Panc1 (cell line): ENCODE measurements around the gene CD300E. TPM values are rescaled to one million over a fixed set of nuclear protein-coding genes. Genes with fewer than 3 reads are reported as not detected.

Experiments used
- ATAC-seq: fragments of 200-7000 bp; cut with Tn5 transposase; 2 replicates; pipeline ENCODE4 v1.9.1; 2020; ENCODE audit warnings: mild to moderate bottlenecking, moderate library complexity
- BruUV-seq: library from RNA; stranded (reverse); fragments of 400-500 nt; replicated peaks from 2 replicates; lab custom pipeline; 2021; lab: Mats Ljungman, UMichigan
- CTCF ChIA-PET: fragments of 300-600 bp; sonication (Branson Sonifier 250); formaldehyde crosslinking; loops from one replicate; lab custom pipeline; 2022; ENCODE audit warnings: antibody characterized with exemption; lab: Charles Lee
- POLR2A ChIA-PET: fragments of 300-600 bp; sonication (Branson Sonifier 250); formaldehyde crosslinking; loops from one replicate; lab custom pipeline; 2022; ENCODE audit warnings: antibody characterized with exemption; lab: Charles Lee
- DNase-seq: peaks from one replicate; pipeline ENCODE4 v3.0.0-alpha.2; 2010; ENCODE audit warnings: low read depth, low spot score
- H3K27ac ChIP-seq: 2 replicates; pipeline ENCODE4 v1.5.1; 2011; ENCODE audit warnings: mild to moderate bottlenecking, low read length, inconsistent platforms
- H3K27me3 ChIP-seq: fragments of 200-500 bp; sonication (Bioruptor generic); 2 replicates; pipeline ENCODE4 v1.6.0; 2014; ENCODE audit warnings: low read length, inconsistent platforms; ENCODE audit not compliant: control insufficient read depth, insufficient read depth
- H3K36me3 ChIP-seq: fragments of 200-500 bp; sonication (Bioruptor generic); 2 replicates; pipeline ENCODE4 v1.5.1; 2014; ENCODE audit warnings: inconsistent platforms, mild to moderate bottlenecking, low read length, moderate library complexity; ENCODE audit not compliant: control insufficient read depth, insufficient read depth
- H3K4me1 ChIP-seq: 2 replicates; pipeline ENCODE4 v1.5.1; 2011; ENCODE audit warnings: inconsistent platforms, mild to moderate bottlenecking, low read length, moderate library complexity; ENCODE audit not compliant: control insufficient read depth, insufficient read depth
- H3K4me3 ChIP-seq, 2 experiments: 2 replicates each; pipeline ENCODE4 v1.5.1; 2011 to 2012; ENCODE audit warnings: low read depth in 2 of 2, low read length in 2 of 2, mild to moderate bottlenecking in 2 of 2, inconsistent platforms in 1 of 2, moderate library complexity in 1 of 2
- H3K9me3 ChIP-seq: fragments of 200-500 bp; sonication (Bioruptor generic); 2 replicates; pipeline ENCODE4 v1.5.1; 2014; ENCODE audit warnings: low read depth, mild to moderate bottlenecking, inconsistent platforms, low read length, moderate library complexity; ENCODE audit not compliant: control insufficient read depth, insufficient read depth
- POLR2AphosphoS5 ChIP-seq: IDR thresholded peaks from 2 replicates; pipeline ENCODE4 v1.6.1; 2012; ENCODE audit warnings: mild to moderate bottlenecking, low read depth, low read length, moderate library complexity
- SIN3A ChIP-seq: IDR thresholded peaks from 2 replicates; pipeline ENCODE4 v1.6.1; 2012; ENCODE audit warnings: low read depth, mild to moderate bottlenecking, low read length, moderate library complexity, borderline replicate concordance; ENCODE audit not compliant: insufficient read depth
- TCF7L2 ChIP-seq: IDR thresholded peaks from 2 replicates; pipeline ENCODE4 v1.6.1; 2011; ENCODE audit warnings: mild to moderate bottlenecking, low read depth, low read length, inconsistent platforms
- in situ Hi-C: cut with HindIII; loops from 2 replicates; pipeline ENCODE4 v1.10.0; 2016; ENCODE audit warnings: low sequenced_read_pairs, low pct_unique_long_range_greater_than_20kb
- intact Hi-C: fragments of 100-400 bp; cut with micrococcal nuclease; formaldehyde crosslinking; loops from one replicate; pipeline ENCODE4 v1.10.0; 2022; ENCODE audit not compliant: unreplicated experiment
- total RNA-seq: library from RNA; stranded (reverse); gene quantifications from one replicate; pipeline ENCODE4 v1.2.1, GENCODE V29; 2021; ENCODE audit not compliant: unreplicated experiment
- TF ChIP-seq, protein P1 (sequence below): fragments of 450-650 bp; IDR thresholded peaks from 2 replicates; pipeline ENCODE4 v1.5.1; 2017; ENCODE audit warnings: mild to moderate bottlenecking
- TF ChIP-seq, protein P2 (sequence below), 2 experiments: IDR thresholded peaks; 2 replicates each; pipeline ENCODE4 v1.6.1; 2011 to 2012; ENCODE audit warnings: low read depth in 2 of 2, control low read depth in 1 of 2, low read length in 1 of 2, mild to moderate bottlenecking in 1 of 2, moderate library complexity in 1 of 2; ENCODE audit not compliant: insufficient read depth in 1 of 2

The CD300E gene
- total RNA-seq, 1 experiment from 2014 or later = not detected

DNA sequence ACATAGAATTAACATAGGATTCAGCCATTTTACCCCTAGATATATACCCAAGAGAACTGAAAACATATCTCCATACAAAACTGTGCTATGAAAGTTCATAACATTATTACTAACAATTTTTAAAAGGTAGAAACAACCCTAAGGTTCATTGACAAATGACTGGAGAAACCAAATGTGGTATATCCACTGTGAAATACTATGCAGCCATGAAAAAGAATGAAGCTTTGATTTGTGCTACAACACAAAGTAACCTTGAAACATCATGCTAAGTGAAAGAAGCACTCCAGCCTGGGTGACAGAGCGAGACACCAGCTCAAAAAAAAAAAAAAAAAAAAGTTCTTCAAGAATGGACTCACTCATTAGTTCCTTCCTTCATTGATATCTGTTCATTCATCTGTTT is 32.0 kb downstream of the CD300E start:
- ChIA-PET CTCF (interaction anchor here (0.6 kb wide), 1 partner anchor 37 kb away, joined by 8 read pairs; no protein-coding TSS in a partner anchor), POLR2A (no interaction called here)
- Histone ChIP-seq H3K4me1 (no peaks in the 10 kb centered on the region), H3K27me3 (peaks cover 8% of the 10 kb centered on the region; the same call in 1 of the 2 replicates), H3K9me3 (no peaks in the 10 kb centered on the region), H3K4me3 (no peak overlapping the region), H3K36me3 (no peaks in the 10 kb centered on the region), H3K27ac (no peak overlapping the region)
- ATAC-seq = no peak
- DNase-seq = no peak
- intact Hi-C loops (no loop called here), in situ Hi-C loops (no loop called here)
- BruUV-seq = no TSS peak
- TF ChIP-seq SIN3A = no peak
- TF ChIP-seq, protein P1, sequence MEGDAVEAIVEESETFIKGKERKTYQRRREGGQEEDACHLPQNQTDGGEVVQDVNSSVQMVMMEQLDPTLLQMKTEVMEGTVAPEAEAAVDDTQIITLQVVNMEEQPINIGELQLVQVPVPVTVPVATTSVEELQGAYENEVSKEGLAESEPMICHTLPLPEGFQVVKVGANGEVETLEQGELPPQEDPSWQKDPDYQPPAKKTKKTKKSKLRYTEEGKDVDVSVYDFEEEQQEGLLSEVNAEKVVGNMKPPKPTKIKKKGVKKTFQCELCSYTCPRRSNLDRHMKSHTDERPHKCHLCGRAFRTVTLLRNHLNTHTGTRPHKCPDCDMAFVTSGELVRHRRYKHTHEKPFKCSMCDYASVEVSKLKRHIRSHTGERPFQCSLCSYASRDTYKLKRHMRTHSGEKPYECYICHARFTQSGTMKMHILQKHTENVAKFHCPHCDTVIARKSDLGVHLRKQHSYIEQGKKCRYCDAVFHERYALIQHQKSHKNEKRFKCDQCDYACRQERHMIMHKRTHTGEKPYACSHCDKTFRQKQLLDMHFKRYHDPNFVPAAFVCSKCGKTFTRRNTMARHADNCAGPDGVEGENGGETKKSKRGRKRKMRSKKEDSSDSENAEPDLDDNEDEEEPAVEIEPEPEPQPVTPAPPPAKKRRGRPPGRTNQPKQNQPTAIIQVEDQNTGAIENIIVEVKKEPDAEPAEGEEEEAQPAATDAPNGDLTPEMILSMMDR = no peak
- TF ChIP-seq TCF7L2 = no peak
- TF ChIP-seq POLR2AphosphoS5 = no peak
- TF ChIP-seq, protein P2, sequence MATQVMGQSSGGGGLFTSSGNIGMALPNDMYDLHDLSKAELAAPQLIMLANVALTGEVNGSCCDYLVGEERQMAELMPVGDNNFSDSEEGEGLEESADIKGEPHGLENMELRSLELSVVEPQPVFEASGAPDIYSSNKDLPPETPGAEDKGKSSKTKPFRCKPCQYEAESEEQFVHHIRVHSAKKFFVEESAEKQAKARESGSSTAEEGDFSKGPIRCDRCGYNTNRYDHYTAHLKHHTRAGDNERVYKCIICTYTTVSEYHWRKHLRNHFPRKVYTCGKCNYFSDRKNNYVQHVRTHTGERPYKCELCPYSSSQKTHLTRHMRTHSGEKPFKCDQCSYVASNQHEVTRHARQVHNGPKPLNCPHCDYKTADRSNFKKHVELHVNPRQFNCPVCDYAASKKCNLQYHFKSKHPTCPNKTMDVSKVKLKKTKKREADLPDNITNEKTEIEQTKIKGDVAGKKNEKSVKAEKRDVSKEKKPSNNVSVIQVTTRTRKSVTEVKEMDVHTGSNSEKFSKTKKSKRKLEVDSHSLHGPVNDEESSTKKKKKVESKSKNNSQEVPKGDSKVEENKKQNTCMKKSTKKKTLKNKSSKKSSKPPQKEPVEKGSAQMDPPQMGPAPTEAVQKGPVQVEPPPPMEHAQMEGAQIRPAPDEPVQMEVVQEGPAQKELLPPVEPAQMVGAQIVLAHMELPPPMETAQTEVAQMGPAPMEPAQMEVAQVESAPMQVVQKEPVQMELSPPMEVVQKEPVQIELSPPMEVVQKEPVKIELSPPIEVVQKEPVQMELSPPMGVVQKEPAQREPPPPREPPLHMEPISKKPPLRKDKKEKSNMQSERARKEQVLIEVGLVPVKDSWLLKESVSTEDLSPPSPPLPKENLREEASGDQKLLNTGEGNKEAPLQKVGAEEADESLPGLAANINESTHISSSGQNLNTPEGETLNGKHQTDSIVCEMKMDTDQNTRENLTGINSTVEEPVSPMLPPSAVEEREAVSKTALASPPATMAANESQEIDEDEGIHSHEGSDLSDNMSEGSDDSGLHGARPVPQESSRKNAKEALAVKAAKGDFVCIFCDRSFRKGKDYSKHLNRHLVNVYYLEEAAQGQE (IDR thresholded peaks at IDR 0.05; ENCODE audit: insufficient read depth in 1 of 2, low read depth in 2 of 2, low read length in 1 of 2) = no peak

DNA sequence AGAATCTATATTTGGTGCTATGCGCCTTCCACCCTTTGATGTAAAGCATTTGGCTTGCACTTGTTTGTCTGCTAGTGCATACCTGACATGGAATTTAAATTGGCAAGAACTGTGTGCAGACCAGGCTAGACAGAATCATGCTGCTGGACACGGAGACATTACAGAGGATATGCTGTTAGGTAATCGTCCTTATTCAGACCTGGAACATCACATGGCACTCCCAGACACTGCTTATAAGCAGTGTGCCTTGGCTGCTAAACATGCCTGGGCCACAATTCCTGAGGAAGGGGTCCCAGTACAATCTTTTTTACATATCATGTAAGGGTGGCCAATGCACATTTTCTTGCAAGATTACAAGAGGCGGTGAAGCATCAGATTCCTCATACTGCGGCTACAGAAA is 37.8 kb downstream of the CD300E start:
- intact Hi-C loops = no loop called here
- H3K4me3 ChIP-seq = no peak overlapping the region
- BruUV-seq = no TSS peak
- ATAC-seq (no peak), DNase-seq (no peak)
- no peaks in the 10 kb centered on the region for H3K4me1 ChIP-seq
- POLR2A ChIA-PET = no interaction called here
- H3K27me3 ChIP-seq = peaks cover 8% of the 10 kb centered on the region; the same call in 1 of the 2 replicates
- CTCF ChIA-PET = no interaction called here
- H3K9me3 ChIP-seq = no peaks in the 10 kb centered on the region; the same call in 1 of the 2 replicates
- H3K27ac ChIP-seq = no peak overlapping the region
- in situ Hi-C loops = no loop called here
- no peaks in the 10 kb centered on the region for H3K36me3 ChIP-seq
- TF ChIP-seq, protein P2 (IDR thresholded peaks at IDR 0.05; ENCODE audit: insufficient read depth in 1 of 2, low read depth in 2 of 2, low read length in 1 of 2) = no peak
- TF ChIP-seq, protein P1 = no peak
- no peak for TF ChIP-seq SIN3A
- no peak for TF ChIP-seq TCF7L2
- no peak for TF ChIP-seq POLR2AphosphoS5
